Fibroblast of lung (primary cell): ENCODE results near the gene SLC15A2.

Experiments
- EZH2 ChIP-seq: IDR thresholded peaks from 2 replicates; pipeline ENCODE4 v1.5.1; 2012; ENCODE audit warnings: low read length, control low read depth, mild to moderate bottlenecking; ENCODE audit errors: missing control alignments
- TF ChIP-seq, protein P1 (sequence below), 2 donors: IDR thresholded peaks in 1 of 2; conservative IDR thresholded peaks in 1 of 2; 1 replicate in 1 of 2; 2 replicates in 1 of 2; pipeline ENCODE4 v1.5.1; 2011 to 2012; ENCODE audit warnings: low read length in 2 of 2, control low read depth in 1 of 2, inconsistent platforms in 1 of 2, low read depth in 1 of 2, mild to moderate bottlenecking in 1 of 2

DNA sequence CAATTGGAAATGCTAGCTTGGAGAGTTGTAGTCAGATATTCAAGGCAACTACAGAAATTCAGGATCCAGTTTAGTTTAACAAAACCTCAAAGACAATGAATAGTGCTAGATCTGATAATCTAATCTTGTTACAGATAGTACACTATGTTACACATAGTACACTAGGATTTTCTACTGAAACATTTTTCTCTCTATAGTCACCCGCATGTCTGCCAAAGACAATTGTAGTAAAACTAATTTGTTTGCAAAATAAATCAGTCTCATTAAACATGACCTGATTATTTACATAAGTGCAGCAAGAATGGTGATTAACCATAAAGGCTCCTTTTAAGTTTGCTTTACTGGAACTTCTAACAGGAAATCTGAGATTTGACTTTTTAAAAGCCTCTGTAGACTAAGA, 75.8 kb downstream of the SLC15A2 start:
- TF ChIP-seq, protein P1, sequence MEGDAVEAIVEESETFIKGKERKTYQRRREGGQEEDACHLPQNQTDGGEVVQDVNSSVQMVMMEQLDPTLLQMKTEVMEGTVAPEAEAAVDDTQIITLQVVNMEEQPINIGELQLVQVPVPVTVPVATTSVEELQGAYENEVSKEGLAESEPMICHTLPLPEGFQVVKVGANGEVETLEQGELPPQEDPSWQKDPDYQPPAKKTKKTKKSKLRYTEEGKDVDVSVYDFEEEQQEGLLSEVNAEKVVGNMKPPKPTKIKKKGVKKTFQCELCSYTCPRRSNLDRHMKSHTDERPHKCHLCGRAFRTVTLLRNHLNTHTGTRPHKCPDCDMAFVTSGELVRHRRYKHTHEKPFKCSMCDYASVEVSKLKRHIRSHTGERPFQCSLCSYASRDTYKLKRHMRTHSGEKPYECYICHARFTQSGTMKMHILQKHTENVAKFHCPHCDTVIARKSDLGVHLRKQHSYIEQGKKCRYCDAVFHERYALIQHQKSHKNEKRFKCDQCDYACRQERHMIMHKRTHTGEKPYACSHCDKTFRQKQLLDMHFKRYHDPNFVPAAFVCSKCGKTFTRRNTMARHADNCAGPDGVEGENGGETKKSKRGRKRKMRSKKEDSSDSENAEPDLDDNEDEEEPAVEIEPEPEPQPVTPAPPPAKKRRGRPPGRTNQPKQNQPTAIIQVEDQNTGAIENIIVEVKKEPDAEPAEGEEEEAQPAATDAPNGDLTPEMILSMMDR (conservative IDR thresholded peaks at IDR 0.05 in 1 of 2, IDR thresholded peaks at IDR 0.05 in 1 of 2; ENCODE audit: low read depth in 1 of 2, low read length in 2 of 2), result no peak
- TF ChIP-seq EZH2, result no peak
